GM23248 (cell line): ENCODE measurements around the gene FGGY.

Source experiments
- EZH2 ChIP-seq: fragments of 200-600 bp; sonication (generic); IDR thresholded peaks from 2 replicates; pipeline ENCODE4 v1.6.1; 2018; ENCODE audit warnings: antibody characterized with exemption, mild to moderate bottlenecking; ENCODE audit not compliant: insufficient read depth, poor library complexity, severe bottlenecking
- EZH2phosphoT487 ChIP-seq: fragments of 200-600 bp; sonication (generic); IDR thresholded peaks from 2 replicates; pipeline ENCODE4 v1.6.1; 2018; ENCODE audit warnings: antibody characterized with exemption, moderate library complexity, mild to moderate bottlenecking, low read depth; ENCODE audit not compliant: insufficient read depth

DNA sequence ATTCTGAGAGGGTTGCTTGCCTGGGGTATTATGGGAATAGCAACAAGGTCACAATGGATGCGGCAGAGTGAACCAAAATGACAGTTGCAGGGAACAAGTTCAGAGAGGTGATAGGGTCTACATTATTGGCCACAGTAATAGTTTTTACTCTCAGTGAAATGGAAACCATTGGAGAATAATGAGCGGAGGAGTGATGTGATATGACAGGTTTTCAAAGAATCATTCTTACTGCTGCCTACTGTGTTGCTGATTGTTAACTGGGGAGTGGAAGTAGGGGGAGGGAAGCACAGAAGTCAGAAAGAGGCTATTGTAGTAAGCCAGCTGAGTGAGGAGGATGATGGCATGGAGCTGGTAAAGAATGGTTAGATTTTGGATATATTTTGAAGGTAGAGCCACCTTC is 322.7 kb downstream of the FGGY start:
- no peak for TF ChIP-seq EZH2
- TF ChIP-seq EZH2phosphoT487: no peak
